ENCODE measurements around the gene NTRK1. TPM values are rescaled to one million over a fixed set of nuclear protein-coding genes. Genes with fewer than 3 reads are reported as not detected.

NTRK1 gene
- total and polyA plus RNA-seq, 4 donors, result 0.13 to 0.17 (median 0.14) TPM

GRCh38 chr1:156828400-156829124 lies 32.1 kb upstream of the NTRK1 start:
- H3K9ac ChIP-seq (ENCODE audit: low read depth in 1 of 2, low read length in 2 of 2), result no peak overlapping the region
- 81% methylated on average over 18 of the region's 18 CpGs for WGBS
- H3K27me3 ChIP-seq (ENCODE audit: control insufficient read depth in 4 of 4, insufficient read depth in 4 of 4, low read length in 3 of 4), result no peaks in the 10 kb centered on the region
- no peak for DNase-seq (ENCODE audit: low spot score)
- no peak overlapping the region for H3K27ac ChIP-seq (ENCODE audit: low read depth in 1 of 2, low read length in 2 of 2)
- TF ChIP-seq, protein P1, sequence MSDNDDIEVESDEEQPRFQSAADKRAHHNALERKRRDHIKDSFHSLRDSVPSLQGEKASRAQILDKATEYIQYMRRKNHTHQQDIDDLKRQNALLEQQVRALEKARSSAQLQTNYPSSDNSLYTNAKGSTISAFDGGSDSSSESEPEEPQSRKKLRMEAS (IDR thresholded peaks at IDR 0.05), result no peak
- TF ChIP-seq ZBTB33 (IDR thresholded peaks at IDR 0.05) (no peak), EGR1 (IDR thresholded peaks at IDR 0.05; ENCODE audit: low read depth in 2 of 2) (no peak), SP1 (IDR thresholded peaks at IDR 0.05) (no peak), YY1 (IDR thresholded peaks at IDR 0.05) (no peak), NR2F2 (IDR thresholded peaks at IDR 0.05) (no peak), FOXA2 (IDR thresholded peaks at IDR 0.05) (no peak), HNF4A (conservative IDR thresholded peaks at IDR 0.05) (no peak), TAF1 (conservative IDR thresholded peaks at IDR 0.05) (no peak), GABPA (IDR thresholded peaks at IDR 0.05 in 1 of 2, conservative IDR thresholded peaks at IDR 0.05 in 1 of 2) (no peak), HNF4G (IDR thresholded peaks at IDR 0.05) (no peak), RAD21 (IDR thresholded peaks at IDR 0.05) (no peak), REST (IDR thresholded peaks at IDR 0.05) (no peak), JUND (IDR thresholded peaks at IDR 0.05) (no peak), RXRA (IDR thresholded peaks at IDR 0.05) (no peak)
- no peaks in the 10 kb centered on the region for H3K9me3 ChIP-seq (ENCODE audit: control insufficient read depth in 4 of 4, low read length in 3 of 4)
- no peaks in the 10 kb centered on the region for H3K4me1 ChIP-seq (ENCODE audit: control insufficient read depth in 4 of 4, insufficient read depth in 4 of 4, low read length in 3 of 4)
- no peaks in the 10 kb centered on the region for H3K36me3 ChIP-seq (ENCODE audit: control insufficient read depth in 4 of 4, insufficient read depth in 3 of 4, low read depth in 1 of 4, low read length in 3 of 4)
- H3K4me3 ChIP-seq (ENCODE audit: low read depth in 1 of 3, low read length in 3 of 3), result no peak overlapping the region

- no peak for DNase-seq (ENCODE audit: low spot score)
- 68% methylated on average over 5 of the region's 5 CpGs for WGBS
- Histone ChIP-seq H3K9me3 (ENCODE audit: control insufficient read depth in 4 of 4, low read length in 3 of 4) (no peaks in the 10 kb centered on the region), H3K9ac (ENCODE audit: low read depth in 1 of 2, low read length in 2 of 2) (no peak overlapping the region), H3K27me3 (ENCODE audit: control insufficient read depth in 4 of 4, insufficient read depth in 4 of 4, low read length in 3 of 4) (peaks cover 0 to 2% (median 0%) of the 10 kb centered on the region in 4 donors), H3K27ac (ENCODE audit: low read depth in 1 of 2, low read length in 2 of 2) (no peak overlapping the region), H3K4me3 (ENCODE audit: low read depth in 1 of 3, low read length in 3 of 3) (no peak overlapping the region), H3K4me1 (ENCODE audit: control insufficient read depth in 4 of 4, insufficient read depth in 4 of 4, low read length in 3 of 4) (no peaks in the 10 kb centered on the region), H3K36me3 (ENCODE audit: control insufficient read depth in 4 of 4, insufficient read depth in 3 of 4, low read depth in 1 of 4, low read length in 3 of 4) (no peaks in the 10 kb centered on the region)
- TF ChIP-seq SP1 (IDR thresholded peaks at IDR 0.05) (no peak), ZBTB33 (IDR thresholded peaks at IDR 0.05) (no peak)
Observed at GRCh38 chr1:156832434-156832833, 28.2 kb upstream of the NTRK1 start.

All from liver (tissue), 9 donors.